Hepatocyte (in vitro differentiated cells): ENCODE data around the gene MEIOSIN.

Source experiments
- CTCF ChIP-seq: fragments of 200-600 bp; sonication (generic); IDR thresholded peaks from 2 replicates; pipeline ENCODE4 v1.5.1; 2016; ENCODE audit warnings: antibody characterized with exemption, mild to moderate bottlenecking; ENCODE audit not compliant: poor library complexity
- EZH2phosphoT487 ChIP-seq: fragments of 200-600 bp; sonication (generic); IDR thresholded peaks from one replicate; pipeline ENCODE4 v1.6.1; 2018; ENCODE audit warnings: antibody characterized with exemption, mild to moderate bottlenecking, low read depth, moderate library complexity; ENCODE audit not compliant: unreplicated experiment, severe bottlenecking

DNA sequence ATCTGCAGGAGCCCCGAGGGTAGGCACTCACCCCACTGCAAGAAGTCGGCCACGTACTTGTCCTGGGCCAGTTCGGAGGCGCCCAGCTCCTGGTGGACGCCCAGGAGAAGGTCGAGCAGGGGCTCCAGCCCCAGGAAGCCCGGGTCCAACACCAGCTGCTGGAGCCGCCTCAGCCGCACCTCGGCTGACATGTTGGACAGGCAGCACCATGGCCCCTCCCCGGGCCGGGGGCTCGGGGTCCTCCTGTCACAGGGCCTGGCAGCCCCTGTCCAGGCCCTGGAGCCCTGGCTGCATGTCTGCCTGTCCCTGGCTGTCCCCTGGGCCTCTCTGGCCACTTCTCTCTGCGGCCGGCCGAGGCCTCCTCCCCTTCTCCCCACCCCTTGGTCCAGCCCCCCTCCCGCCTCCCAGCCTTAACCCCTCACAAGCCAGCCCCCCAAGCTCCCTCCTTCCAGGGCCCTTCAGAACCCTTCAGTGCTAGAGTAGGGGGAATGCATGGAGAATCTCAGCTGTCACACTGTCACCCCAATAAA is 49.0 kb downstream of the MEIOSIN start, which contains the start of gene DMPK:
- TF ChIP-seq CTCF = no peak
- no peak for TF ChIP-seq EZH2phosphoT487
